Breast epithelium (tissue), 3 donors: ENCODE measurements around the gene DCLK1.

Source experiments
- POLR2A ChIP-seq: fragments of 450-650 bp; IDR thresholded peaks from one replicate; pipeline ENCODE4 v1.6.1; 2016; ENCODE audit warnings: antibody characterized with exemption, mild to moderate bottlenecking, moderate library complexity
- POLR2AphosphoS5 ChIP-seq, 3 donors: sonication (generic); formaldehyde crosslinking; IDR thresholded peaks; one replicate each; pipeline ENCODE4 v1.6.1; 2017; ENCODE audit warnings: antibody characterized with exemption in 3 of 3
- TF ChIP-seq, protein P1 (sequence below), 3 donors: fragments of 450-650 bp; IDR thresholded peaks; one replicate each; pipeline ENCODE4 v1.5.1; 2016 to 2017; ENCODE audit warnings: antibody characterized with exemption in 3 of 3, mild to moderate bottlenecking in 3 of 3, moderate library complexity in 3 of 3

DNA sequence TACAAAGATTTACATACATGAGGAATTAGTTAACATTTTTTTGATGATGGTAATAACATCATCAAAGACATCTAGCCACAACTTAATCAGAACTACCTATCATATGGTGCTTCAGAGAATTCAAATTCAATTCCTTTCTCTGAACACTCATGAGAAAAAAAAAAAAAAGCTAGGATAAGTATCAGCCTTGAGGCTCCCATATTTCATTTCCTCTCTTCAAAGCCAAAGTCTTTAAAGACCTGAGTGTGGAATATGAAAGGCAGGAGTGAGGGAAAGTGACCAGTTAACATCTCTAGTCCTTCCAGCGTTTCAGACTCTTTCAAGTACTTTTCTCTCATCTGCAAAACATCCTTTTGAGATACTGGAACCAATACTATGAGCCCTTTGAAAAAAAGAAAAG lies 137.5 kb downstream of the DCLK1 start:
- TF ChIP-seq, protein P1, sequence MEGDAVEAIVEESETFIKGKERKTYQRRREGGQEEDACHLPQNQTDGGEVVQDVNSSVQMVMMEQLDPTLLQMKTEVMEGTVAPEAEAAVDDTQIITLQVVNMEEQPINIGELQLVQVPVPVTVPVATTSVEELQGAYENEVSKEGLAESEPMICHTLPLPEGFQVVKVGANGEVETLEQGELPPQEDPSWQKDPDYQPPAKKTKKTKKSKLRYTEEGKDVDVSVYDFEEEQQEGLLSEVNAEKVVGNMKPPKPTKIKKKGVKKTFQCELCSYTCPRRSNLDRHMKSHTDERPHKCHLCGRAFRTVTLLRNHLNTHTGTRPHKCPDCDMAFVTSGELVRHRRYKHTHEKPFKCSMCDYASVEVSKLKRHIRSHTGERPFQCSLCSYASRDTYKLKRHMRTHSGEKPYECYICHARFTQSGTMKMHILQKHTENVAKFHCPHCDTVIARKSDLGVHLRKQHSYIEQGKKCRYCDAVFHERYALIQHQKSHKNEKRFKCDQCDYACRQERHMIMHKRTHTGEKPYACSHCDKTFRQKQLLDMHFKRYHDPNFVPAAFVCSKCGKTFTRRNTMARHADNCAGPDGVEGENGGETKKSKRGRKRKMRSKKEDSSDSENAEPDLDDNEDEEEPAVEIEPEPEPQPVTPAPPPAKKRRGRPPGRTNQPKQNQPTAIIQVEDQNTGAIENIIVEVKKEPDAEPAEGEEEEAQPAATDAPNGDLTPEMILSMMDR (IDR thresholded peaks at IDR 0.05): no peak
- TF ChIP-seq POLR2A: no peak
- no peak for TF ChIP-seq POLR2AphosphoS5 (IDR thresholded peaks at IDR 0.05)
